HFFc6 (cell line): ENCODE results near the gene CD4. TPM values are rescaled to one million over a fixed set of nuclear protein-coding genes. Genes with fewer than 3 reads are reported as not detected.
A peak's percentile ranks its signal among the peaks of the same experiment; 100 is the strongest.

ENCODE experiments used
- DNase-seq: peaks from one replicate; pipeline ENCODE4 v3.0.0-alpha.2; 2018
- H3K27ac Mint-ChIP-seq: 2 replicates; pipeline ENCODE4 v1.8.0; 2020; ENCODE audit warnings: mild to moderate bottlenecking, mixed read lengths
- H3K27me3 Mint-ChIP-seq: 2 replicates; pipeline ENCODE4 v1.8.0; 2021; ENCODE audit warnings: mild to moderate bottlenecking, moderate library complexity, mixed read lengths; ENCODE audit not compliant: insufficient read depth
- H3K36me3 Mint-ChIP-seq: 2 replicates; pipeline ENCODE4 v1.8.0; 2021; ENCODE audit warnings: low read depth, mixed read lengths
- H3K4me1 Mint-ChIP-seq: 2 replicates; pipeline ENCODE4 v1.8.0; 2020; ENCODE audit warnings: low read depth, mixed read lengths
- H3K4me3 Mint-ChIP-seq: 2 replicates; pipeline ENCODE4 v1.8.0; 2020; ENCODE audit warnings: mild to moderate bottlenecking, moderate library complexity, mixed read lengths
- H3K9me3 Mint-ChIP-seq: 2 replicates; pipeline ENCODE4 v1.8.0; 2020; ENCODE audit warnings: mild to moderate bottlenecking, mixed read lengths
- CTCF ChIP-seq: fragments of 200-600 bp; sonication (generic); IDR thresholded peaks from 2 replicates; pipeline ENCODE4 v1.5.0; 2021; ENCODE audit warnings: antibody characterized with exemption, mild to moderate bottlenecking
- total RNA-seq, 6 experiments: library from RNA; stranded (reverse); fragmentation: NEBNext Ultra II Directional; extraction: Animal tissue kit (Norgen Biotek cat#: 25700); gene quantifications; 2 replicates in 1 of 6; 3 replicates in 5 of 6; pipeline ENCODE4 v1.2.3, GENCODE V29; 2021

CD4 gene
- total RNA-seq, 6 experiments from 2014 or later = 0.11 to 0.25 (median 0.11) TPM; not detected in 3

- Mint-ChIP-seq H3K4me1 (peaks cover 15% of the 10 kb centered on the region), H3K4me3 (no peak overlapping the region), H3K36me3 (peaks cover 30% of the 10 kb centered on the region), H3K27ac (no peak overlapping the region), H3K27me3 (peaks cover 2% of the 10 kb centered on the region; the same call in 1 of the 2 replicates), H3K9me3 (no peaks in the 10 kb centered on the region)
- DNase-seq = no peak
- TF ChIP-seq CTCF = no peak
Measured at GRCh38 chr12:6845395-6845794, 56.1 kb downstream of the CD4 start.

- Mint-ChIP-seq H3K9me3 (no peaks in the 10 kb centered on the region), H3K27ac (no peak overlapping the region), H3K4me1 (peaks cover 19% of the 10 kb centered on the region), H3K36me3 (peaks cover 33% of the 10 kb centered on the region), H3K4me3 (no peak overlapping the region), H3K27me3 (peaks cover 5% of the 10 kb centered on the region)
- DNase-seq = no peak
- no peak for TF ChIP-seq CTCF
Measured at GRCh38 chr12:6846316-6846869, 57.1 kb downstream of the CD4 start.

GRCh38 chr12:6847676-6848075 is 58.3 kb downstream of the CD4 start:
- Mint-ChIP-seq H3K9me3 (no peaks in the 10 kb centered on the region), H3K27me3 (peaks cover 11% of the 10 kb centered on the region), H3K4me3 (no peak overlapping the region), H3K27ac (peak overlapping the region; percentile 9; the same call in 1 of the 2 replicates), H3K36me3 (peaks cover 33% of the 10 kb centered on the region), H3K4me1 (peaks cover 19% of the 10 kb centered on the region)
- no peak for TF ChIP-seq CTCF
- DNase-seq = no peak

- Mint-ChIP-seq H3K36me3 (peaks cover 41% of the 10 kb centered on the region), H3K9me3 (no peaks in the 10 kb centered on the region)
Measured at GRCh38 chr12:6849427-6849826, 60.1 kb downstream of the CD4 start.

GRCh38 chr12:6849976-6850560 is 60.7 kb downstream of the CD4 start:
- DNase-seq = no peak
- Mint-ChIP-seq H3K27ac (peak overlapping the region; percentile 93), H3K9me3 (no peaks in the 10 kb centered on the region), H3K36me3 (peaks cover 35% of the 10 kb centered on the region), H3K4me3 (peak overlapping the region; percentile 98), H3K27me3 (peaks cover 14% of the 10 kb centered on the region), H3K4me1 (peaks cover 35% of the 10 kb centered on the region)
- TF ChIP-seq CTCF = no peak

More at GRCh38 chr12:6849427-6849826, 60.1 kb downstream of the CD4 start:
- Mint-ChIP-seq H3K4me1 (peaks cover 34% of the 10 kb centered on the region), H3K27ac (no peak overlapping the region), H3K27me3 (peaks cover 14% of the 10 kb centered on the region), H3K4me3 (peak overlapping the region; percentile 98)
- TF ChIP-seq CTCF = no peak
- no peak for DNase-seq
